ENCODE measurements around the gene LIN9.
"Not testable (repeated sequence)": the region's sequence is repeated elsewhere in the genome, so short reads cannot be mapped to it uniquely, and the experiment has no call there.

Gene LIN9

DNA sequence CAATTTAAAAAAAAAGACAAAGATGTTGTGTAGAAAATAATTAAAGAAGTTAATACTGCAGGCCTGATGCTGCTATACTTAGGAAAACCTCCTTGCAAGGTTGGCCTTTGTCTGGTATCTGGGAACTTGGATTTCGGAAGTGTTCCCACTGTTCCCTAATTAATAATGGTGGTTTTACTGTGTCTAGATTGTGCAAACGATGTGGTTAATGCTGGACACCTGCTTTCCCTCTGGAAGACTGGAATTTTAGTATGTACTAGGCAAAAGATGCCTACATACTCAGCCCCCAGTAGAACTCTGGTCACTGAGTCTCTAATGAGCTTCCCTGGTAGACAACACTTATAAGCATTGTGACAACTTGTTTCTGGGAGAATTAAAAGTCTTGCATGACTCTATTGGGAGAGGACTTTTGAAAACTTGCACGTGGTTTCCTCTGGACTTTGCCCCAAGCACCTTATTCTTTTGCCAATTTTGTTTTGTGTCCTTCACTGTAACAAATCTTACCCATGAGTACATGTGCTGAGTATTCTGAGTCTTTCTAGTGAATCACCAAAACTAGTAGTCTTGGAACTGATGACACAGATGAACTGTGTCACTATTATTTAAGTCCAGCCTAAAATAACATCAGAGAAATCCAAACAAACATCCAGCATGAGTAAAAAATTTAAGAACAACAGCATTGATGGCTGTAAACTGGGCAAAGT is 40.4 kb downstream of the LIN9 start:
- no peak for DNase-seq

DNA sequence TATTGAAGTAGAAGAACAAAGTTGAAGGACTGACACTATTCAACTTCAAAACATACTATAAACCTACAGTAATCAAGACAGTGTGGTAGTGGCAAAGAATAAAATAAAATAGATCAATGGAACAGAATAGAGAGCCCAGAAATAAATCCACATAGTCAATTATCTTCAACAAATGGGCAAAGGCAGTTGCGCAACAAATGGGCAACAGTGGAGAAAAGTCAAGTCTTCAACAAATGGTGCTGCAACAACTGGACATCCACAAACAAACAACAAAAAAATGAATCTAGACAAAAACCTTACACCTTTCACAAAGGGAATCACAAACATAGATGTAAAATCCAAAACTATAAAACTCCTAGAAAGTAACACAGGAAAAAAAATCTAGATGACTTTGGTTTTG is 47.1 kb downstream of the LIN9 start:
- no peak for DNase-seq

DNA sequence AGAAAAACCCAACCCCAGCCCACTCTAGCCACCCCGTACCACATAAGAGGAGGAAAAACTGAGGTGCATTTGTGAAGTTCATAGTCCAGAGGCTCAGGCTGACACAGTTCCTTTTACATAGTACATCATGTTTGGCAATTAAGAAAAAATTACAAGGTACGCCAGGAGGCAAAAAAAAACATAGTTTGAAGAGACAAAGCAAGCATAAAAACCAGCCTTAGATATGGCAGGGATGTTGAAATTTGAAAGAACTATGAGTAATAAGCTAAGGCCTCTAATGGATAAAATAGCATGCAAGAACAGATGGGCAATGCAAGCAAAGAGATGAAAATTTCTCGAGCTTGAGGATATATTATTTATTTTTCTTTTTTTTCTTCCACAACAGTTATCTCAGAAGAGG is 53.6 kb downstream of the LIN9 start:
- no peak for DNase-seq

DNA sequence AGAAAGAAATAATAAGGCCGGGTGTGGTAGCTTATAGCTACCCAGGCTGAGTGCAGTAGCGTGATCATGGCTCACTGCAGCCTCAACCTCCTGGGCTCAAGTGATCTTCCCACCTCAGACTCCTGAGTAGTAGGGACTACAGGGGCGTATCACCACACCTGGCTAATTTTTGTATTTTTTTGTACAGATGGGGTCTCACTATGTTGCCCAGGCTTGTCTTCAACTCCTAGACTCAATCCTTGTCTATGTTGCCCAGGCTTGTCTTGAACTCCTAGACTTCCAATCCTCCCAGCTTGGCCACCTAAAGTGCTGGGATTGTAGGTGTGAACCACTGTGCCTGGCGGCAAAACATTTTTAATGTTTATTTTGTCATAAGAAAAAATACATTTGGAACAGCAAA is 55.0 kb downstream of the LIN9 start:
- DNase-seq = no peak

DNA sequence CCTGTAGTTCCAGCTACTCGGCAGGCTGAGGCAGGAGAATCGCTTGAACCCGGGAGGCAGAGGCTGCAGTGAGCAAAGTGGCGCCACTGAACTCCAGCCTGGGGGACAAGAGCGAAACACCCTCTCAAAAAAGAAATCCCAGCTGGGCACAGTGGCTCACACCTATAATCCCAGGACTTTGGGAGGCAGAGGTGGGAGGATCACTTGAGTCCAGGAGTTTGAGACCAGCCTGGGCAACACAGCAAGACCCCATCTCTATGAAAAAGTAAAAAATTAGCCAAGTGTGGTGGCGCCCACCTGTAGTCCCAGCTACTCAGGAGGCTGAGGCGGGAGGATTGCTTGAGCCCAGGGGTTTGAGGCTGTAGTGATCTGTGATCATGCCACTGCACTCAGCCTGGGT is 56.1 kb downstream of the LIN9 start:
- DNase-seq = not testable (repeated sequence)

DNA sequence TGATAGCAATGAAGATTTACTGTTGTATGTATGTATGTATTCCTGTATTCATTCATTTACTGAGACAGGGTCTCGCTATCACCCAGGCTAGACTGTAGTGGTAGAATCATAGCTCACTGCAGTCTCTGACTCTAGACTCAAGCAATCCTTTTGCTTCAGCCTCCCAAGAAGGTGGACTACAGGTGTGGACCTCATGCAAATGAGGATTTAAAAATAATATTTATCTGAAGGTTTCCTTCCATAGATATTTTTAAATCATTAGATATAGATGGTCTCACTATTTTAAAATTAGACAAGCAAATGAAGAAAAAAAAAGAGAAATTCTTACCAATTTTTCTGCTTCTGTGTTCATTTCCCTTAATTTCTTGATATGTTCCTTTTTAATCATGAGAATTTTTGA is 58.5 kb downstream of the LIN9 start:
- DNase-seq = no peak

DNA sequence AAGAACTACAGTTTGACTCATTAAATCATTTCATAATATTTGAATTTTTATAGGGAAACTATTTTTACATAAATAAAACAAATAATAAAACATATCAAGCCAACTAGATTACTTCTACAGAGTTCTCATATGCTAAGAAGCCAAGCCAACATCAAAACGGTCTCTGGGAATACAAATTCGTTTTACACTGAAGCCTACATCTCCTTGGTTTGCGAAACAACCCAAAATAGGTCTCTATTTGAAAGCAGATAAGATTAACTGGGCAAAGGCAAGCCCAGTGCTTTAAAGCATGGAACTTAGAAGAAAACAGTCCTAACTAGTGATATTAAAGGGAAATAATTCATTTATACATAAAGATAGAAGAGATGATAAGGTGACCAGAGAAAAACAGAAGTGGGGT is 60.2 kb downstream of the LIN9 start:
- no peak for DNase-seq

DNA sequence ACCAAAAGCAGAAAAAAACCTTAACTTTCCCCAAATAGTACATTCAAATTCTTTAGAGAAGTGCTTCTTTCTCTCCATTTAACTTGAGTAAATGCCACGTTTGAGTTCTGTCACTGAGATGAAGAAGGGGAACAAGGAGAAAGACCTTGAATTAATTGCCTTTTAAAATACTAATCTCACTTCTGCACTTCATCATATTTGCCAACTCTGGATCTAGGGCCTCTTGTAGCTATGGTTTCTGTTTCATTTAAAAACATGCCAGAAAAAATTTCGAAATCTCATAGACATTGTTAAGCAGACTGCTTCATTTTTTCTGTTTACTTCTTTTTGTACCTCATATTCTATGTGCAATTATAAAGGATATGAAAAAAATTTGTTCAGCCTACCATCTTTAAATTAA is 60.9 kb downstream of the LIN9 start:
- DNase-seq = no peak

DNA sequence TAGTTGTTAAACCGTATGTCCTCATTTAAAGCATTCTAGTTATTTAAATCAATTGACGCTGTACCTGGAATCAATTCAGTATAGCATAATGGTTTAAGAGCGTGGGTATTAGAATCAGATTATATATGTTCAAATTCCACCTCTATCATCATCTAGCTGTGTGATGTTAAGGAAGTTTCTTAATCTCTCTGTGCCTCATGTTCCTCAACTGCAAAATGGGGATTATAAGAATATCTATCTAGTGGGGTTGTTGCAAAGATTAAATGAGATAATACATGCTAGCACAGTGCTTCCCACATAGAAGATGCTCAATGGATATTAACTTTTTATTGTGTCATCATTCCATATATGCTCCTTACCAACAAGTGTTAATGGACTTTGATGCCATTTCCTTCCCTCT is 69.5 kb downstream of the LIN9 start:
- no peak for DNase-seq

DNA sequence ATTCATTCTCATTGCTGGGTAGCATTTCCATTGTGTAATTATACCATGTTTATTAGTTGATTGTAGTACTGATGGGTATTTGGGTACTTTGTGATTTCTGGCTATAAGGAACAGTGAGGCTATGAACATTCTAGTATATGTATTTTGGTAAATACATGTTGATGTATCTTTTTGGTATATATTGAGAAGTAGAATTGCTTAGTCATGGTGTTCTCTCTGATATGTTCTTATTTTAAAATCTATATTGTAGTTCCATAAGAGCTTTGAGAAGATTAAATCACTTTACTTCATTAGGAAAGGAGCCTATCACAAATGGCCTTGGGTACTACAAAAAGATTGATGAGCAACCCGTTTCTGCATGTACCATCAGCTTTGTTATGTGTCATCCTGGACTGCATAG is 72.1 kb downstream of the LIN9 start:
- DNase-seq = no peak

DNA sequence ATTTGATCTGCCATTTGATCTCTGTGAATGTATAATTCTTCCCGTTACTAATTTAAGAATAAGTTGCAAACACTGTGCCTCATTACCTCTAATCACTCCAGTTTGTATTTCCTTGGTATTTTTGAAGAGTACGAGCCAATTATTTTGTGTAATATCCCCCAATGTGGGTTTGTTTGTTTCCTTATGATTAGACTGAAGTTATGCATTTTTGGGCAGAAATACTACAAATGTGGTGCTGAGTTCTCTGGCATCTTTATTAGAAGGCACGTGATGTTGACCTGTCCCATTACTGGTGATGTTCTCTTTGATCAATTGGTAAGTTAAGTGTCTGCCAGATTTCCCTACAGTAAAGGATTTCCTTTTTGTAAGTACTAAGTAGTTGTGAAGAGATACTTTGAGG is 75.2 kb downstream of the LIN9 start:
- DNase-seq = no peak

DNA sequence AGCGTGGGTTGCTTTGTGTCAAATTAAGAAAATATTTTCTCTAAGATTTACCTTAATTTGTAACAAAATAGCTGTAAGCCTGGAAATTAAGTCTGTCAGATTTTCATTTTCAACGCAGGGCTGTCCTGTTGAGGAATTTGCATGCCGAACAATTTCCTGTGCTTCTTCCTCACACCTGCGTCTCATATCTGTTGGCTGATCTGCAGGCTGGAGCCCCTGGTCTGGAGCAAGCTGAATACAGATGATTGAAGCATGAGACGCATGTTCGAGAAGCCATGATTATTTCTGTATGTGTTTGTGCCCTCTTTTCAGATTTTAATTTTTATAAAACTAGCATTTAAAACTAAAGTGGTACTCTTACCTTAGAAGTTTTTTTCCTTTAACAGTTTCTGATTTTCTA is 75.7 kb downstream of the LIN9 start:
- no peak for DNase-seq

DNA sequence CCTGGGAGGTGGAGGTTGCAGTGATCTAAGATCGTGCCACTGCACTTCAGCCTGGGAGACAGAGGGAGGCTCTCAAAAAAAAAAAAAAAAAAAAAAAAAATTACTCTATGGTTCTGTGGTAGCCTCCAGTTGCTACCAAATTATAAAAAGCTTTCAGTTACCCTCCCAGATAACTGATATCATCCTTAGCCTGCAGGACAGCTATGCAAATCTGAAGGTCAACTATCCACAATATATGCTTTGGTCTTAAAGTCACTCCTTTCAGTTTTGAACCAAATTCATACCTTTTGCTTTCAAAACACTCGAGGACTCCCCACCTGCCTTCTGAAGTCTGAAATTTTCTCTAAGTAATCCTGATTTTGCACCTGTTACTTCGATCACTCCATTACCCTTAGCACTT is 82.4 kb downstream of the LIN9 start:
- no peak for DNase-seq

DNA sequence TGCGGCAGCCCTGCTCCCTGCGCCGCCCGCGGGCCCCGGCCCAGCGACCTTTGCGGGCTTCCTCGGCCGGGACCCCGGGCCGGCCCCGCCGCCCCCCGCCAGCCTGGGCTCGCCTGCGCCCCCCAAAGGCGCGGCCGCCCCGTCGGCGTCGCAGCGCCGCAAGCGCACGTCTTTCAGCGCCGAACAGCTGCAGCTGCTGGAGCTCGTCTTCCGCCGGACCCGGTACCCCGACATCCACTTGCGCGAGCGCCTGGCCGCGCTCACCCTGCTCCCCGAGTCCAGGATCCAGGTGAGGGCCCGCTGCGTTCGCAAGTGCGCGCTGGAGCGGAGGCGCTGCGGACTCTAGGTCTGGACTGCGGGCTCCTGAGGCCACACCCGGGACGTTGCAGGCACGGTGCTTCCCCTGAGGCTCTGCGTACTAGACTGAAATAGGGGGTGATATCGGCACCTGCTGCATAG is 85.1 kb downstream of the LIN9 start:
- DNase-seq = no peak

DNA sequence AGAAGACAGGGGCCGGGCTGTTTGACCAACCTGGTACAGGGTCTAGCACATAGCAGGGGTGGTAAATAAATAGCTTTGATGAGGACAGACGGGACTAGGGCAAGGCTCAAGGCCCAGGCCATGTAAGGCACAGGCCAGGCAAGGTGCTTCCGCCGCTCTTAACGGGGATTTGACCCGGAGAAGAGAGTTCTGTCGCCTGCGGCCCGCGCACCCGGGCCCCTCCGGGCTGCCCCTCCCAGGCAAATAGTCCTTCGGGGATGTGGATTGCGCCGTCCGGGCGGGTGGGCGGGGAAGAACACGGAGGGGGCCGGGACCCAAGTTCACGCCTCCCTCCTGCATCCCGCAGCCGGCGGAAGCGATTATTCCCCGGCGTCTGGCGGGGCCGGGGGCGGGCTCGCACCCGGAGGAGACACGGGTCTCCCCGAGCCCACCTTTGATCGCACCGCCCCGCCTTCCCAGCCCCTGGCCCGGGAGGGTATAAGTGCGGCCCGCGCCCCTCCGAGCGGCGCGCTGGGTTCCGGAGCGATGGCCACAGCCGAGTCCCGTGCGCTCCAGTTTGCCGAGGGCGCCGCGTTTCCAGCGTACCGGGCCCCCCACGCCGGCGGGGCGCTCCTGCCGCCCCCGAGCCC is 85.7 kb downstream of the LIN9 start, which contains the start of gene MIXL1:
TSS of gene MIXL1 (plus strand) at position 508 of the 629 bp plus-strand sequence. CDS start at position 526, 18 bp downstream.
- no peak for DNase-seq

DNA sequence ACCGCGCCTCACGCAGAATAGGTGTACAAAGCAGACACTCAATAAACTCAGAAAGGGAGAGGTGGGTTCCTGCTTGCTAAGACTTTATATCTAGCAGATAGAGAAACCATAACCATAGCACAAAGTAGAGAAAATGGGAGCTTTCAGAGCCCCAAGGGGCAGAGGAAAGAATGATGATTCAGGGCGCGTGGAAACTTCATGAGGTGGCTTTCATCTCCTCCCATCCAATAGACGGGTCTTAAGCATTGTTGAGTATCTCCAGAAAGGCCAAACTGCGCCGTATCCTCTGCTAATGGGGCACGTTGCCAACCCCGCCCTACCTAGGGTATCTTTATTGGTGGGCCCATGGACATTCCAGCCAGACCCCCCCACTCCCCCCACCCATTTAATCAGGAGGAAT is 86.3 kb downstream of the LIN9 start:
- DNase-seq = no peak

DNA sequence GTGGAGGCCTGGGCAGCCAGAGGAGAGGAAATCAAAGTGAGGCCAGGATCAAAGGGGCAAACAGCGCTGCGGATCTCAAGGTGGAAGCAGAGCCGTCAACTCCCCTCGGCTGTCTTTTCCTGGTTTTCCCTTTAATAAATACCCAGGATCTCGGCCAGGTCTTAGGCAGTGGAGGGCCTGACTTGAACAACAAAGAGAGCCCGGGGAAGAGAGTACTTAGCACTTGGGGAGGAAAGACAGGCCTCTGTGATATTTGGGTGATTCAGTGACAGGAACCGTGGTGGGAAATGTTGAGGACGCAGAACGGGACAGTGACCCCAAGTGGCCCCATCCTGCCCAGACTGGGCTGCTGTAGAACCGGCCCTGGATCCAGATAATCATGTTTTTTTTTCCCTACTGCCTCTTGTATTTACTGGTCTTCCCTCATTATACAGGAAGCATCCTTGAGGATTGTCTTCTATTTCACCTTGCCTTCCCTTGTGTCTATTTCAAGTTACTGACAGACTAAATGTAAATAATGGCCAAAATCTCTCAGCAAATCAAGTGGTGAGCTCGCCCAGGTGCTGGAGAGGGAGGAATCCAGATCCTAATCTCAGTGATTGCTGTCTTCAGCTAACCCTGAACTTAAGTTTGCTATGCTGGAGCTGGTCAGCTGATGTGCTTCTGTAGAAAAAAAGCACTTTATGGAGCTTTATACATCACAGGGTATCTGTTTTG is 88.3 kb downstream of the LIN9 start:
- DNase-seq = no peak

DNA sequence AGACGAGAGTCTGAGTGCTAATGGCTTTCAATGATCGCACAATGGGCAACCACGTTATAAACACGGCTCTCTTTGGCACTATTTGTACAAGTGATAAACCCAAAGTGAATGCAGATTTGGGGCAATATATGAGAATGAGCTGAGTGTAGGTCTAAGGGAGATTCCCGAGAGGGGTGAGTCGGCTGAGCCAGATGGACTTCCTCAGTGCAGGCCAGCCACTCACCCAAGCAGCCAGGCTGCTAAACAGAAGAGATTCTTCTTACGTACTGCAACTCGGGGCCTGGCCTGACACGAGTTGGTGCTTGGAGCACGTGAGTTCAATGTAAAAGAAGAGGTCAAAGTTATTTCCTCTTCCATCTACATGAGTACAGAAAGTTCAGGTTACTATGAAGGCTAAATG is 91.7 kb downstream of the LIN9 start:
- no peak for DNase-seq

DNA sequence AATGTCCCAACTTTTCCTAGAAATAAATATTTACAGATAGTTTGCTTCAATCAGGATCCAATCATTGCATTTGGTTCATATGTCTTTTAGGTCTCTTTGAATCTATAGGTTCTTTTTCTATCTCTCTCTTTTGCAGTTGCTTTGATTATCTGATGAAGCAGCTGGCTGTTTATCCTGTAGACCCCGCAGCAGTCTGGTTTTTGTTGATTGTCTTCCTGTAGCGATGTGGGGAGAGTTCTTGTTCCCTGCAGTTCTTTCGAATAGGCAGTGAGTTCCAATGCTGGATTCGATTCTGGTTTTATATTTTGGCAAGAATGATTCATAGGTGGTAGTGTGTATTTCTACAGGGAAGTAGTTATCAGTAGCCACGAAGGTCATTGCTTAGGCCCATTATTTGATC is 92.9 kb downstream of the LIN9 start:
- DNase-seq = no peak

DNA sequence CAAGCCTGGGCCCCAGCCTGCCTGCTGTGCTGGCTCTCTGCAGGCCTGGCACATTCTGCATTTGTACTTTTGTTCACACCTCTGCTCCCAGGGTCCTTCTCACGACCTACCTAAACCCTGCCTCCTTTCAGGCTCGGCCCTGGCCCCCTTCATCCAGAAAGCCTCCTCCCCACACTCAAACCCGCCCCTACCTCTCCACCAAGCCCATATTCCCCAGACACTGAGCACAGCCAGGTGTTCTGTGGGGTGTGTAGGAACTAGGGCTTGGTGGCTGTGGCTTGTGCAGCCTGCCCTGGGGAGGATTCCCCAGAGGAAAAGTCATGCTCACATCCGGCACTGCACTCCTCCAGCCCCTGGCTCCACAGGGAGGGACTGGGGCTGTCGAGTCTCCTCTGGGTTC is 93.7 kb downstream of the LIN9 start:
- DNase-seq = no peak

DNA sequence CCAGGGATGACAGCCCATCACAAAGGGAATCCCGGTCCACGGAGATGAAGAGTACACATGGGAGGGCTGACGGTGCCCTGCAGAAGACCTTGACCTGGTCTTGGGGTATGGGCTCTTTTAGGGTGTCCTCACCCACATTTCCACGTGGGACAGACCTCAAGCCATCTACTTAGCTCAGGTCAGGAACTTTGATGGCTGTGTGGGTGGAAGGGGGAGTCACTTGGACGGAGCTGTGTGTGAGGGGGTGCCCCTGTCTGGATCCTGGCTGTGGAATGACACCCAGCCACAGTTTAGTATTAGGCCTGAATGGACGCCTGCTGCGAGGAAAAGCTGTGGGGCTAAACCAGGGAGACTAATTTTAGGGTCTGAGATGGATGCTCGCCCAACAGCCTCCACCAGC is 96.4 kb downstream of the LIN9 start:
- no peak for DNase-seq

DNA sequence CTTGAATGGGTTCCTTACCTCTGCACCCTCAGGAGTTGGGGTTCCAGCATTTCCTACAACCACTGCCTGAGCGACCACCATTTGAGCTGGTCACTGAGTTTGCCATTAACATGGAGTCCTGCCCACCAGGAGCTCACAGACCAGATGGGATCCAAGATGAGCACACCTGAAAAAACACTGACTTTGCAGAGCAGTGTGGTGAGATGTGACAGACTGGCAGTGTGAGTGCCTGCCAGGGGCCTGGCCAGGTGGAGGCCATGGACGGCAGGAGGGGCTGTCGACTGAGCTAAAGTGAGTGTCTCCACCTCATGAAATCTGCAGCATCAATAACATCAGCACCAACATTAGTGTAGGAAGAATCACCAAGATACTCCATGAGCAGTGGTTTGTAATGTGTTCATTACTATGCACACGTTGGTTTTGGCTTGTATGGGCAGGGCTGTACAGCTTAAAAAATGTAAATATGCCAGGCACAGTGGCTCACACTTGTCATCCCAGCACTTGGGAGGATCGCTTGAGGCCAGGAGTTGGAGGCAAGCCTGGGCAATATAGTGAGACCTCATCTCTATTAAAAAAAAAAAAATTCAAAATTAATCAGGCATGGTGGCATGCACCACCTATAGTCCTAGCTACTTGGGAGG is 97.7 kb downstream of the LIN9 start:
- DNase-seq = no peak

DNA sequence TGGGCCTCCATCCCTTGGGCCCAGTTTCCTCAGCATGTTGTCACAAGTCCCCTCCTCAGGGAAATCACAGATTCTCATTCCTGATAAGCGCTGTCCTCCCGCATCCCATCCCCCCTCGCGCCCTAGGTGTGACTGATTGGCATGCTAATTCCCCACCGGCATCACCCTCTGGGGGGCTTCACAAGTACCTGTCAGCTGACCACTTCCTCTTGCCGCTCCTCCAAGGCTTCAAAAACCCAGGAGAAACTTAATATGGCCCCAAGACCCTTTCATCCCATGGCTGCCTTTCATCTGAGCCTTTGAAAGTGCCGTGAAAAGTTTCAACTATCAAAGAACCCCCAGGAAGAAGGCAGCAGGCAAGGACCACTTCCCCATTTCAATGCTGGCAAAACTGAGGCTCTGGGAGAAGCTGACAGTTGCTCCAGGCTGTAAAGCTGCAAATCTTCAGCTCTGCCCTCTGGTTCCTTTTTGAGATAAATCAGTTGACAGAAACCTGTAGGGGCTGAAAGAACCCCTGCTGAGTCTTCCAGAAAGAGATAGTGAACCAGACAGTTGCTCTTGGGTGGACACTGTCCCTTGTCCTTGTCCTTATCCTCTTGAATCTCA is 98.3 kb downstream of the LIN9 start:
- no peak for DNase-seq

Measured in activated CD4-positive, CD25-positive, alpha-beta regulatory T cell treated with anti-CD3 and anti-CD28 coated beads, Interleukin-2, amount 50 U/mL, for 72 hours (primary cell).